ENCODE data around the gene NKTR.
"Not testable (repeated sequence)": the region's sequence is repeated elsewhere in the genome, so short reads cannot be mapped to it uniquely, and the experiment has no call there.

NKTR gene

GRCh38 chr3:42579346-42579745 is 21.1 kb upstream of the NKTR start:
- H3K27ac ChIP-seq (ENCODE audit: low read depth, low read length); H3K27me3 ChIP-seq (ENCODE audit: insufficient read depth, low read length); H2AFZ ChIP-seq (ENCODE audit: low read length, unreplicated experiment); H3K4me3 ChIP-seq (ENCODE audit: low read depth, low read length): not testable (repeated sequence)
- Histone ChIP-seq H3K79me2 (ENCODE audit: control insufficient read depth, insufficient read depth, low read length, unreplicated experiment) (peaks cover 58% of the 10 kb centered on the region), H3K36me3 (ENCODE audit: insufficient read depth, low read length) (peaks cover 34% of the 10 kb centered on the region), H3K4me1 (ENCODE audit: control insufficient read depth, insufficient read depth, low read length, unreplicated experiment) (peaks cover 24% of the 10 kb centered on the region)

DNA sequence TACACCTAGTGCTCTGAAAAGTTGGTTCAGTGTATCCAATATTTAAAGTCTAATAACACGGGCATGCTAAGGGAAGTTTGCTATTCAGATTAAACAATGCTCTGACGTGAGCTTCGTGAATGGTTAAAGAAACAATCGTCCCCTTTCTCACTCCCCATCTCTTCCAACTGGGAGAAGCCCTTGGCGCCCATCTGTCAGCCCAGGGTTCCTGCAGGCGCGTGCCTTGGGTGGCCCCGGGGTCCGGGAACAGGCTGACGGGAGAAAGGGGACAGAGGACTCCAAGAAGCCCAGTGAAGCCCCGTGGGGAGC is 19.1 kb upstream of the NKTR start:
- Histone ChIP-seq H3K4me3 (ENCODE audit: low read depth, low read length) (peak overlapping the region; percentile 91), H3K79me2 (ENCODE audit: control insufficient read depth, insufficient read depth, low read length, unreplicated experiment) (peaks cover 44% of the 10 kb centered on the region), H3K36me3 (ENCODE audit: insufficient read depth, low read length) (peaks cover 15% of the 10 kb centered on the region; the same call in 1 of the 2 replicates), H3K27me3 (ENCODE audit: insufficient read depth, low read length) (no peaks in the 10 kb centered on the region), H3K27ac (ENCODE audit: low read depth, low read length) (peak overlapping the region; percentile 75), H2AFZ (ENCODE audit: low read length, unreplicated experiment) (peak overlapping the region; percentile 72), H3K4me1 (ENCODE audit: control insufficient read depth, insufficient read depth, low read length, unreplicated experiment) (peaks cover 24% of the 10 kb centered on the region)

GRCh38 chr3:42581709-42582473 is 18.6 kb upstream of the NKTR start, which contains the start of gene SEC22C:
TSS of gene SEC22C (minus strand) at chr3:42581967. CDS start at chr3:42569046, 12,921 bp downstream.
- Histone ChIP-seq H3K27me3 (ENCODE audit: insufficient read depth, low read length) (no peaks in the 10 kb centered on the region), H2AFZ (ENCODE audit: low read length, unreplicated experiment) (peak within 1 kb of the TSS; percentile 82), H3K27ac (ENCODE audit: low read depth, low read length) (peak within 1 kb of the TSS; percentile 75), H3K4me3 (ENCODE audit: low read depth, low read length) (peak within 1 kb of the TSS; percentile 91), H3K4me1 (ENCODE audit: control insufficient read depth, insufficient read depth, low read length, unreplicated experiment) (peaks cover 24% of the 10 kb centered on the region), H3K36me3 (ENCODE audit: insufficient read depth, low read length) (0 out of 2 replicates have a peak, but pooled peaks cover 11% of the 10 kb centered on the region), H3K79me2 (ENCODE audit: control insufficient read depth, insufficient read depth, low read length, unreplicated experiment) (peaks cover 39% of the 10 kb centered on the region)

DNA sequence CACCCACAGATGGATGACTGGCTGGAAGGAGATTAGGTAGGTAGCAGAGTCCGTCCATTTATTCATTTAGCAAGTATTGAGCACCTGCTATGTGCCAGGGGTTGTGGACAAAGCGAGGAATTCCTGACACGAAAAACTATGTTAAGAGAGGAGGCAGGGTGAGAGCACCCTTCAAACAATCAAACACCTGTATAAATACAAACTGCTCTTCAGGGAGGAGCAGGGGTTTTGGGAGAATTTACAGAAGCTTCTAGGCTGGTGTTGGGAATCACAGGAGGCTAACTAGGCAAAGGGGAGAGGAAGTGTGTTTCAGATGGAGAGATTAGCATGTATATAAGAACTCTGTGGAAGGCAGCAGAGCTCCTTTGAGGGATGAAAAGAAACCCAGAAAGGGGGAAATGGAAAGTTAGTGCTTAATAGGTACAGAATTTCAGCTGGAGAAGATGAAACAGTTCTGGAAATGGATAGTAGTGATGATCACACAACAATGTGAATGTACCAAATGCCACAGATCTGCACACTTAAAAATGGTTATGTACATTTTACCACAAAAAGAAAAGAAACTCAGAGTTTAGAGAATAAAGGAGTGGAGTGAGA is 17.9 kb upstream of the NKTR start:
- no peaks in the 10 kb centered on the region for H3K27me3 ChIP-seq (ENCODE audit: insufficient read depth, low read length)
- peaks cover 24% of the 10 kb centered on the region for H3K4me1 ChIP-seq (ENCODE audit: control insufficient read depth, insufficient read depth, low read length, unreplicated experiment)
- peak overlapping the region; percentile 82 for H2AFZ ChIP-seq (ENCODE audit: low read length, unreplicated experiment)
- 0 out of 2 replicates have a peak, but pooled peaks cover 6% of the 10 kb centered on the region for H3K36me3 ChIP-seq (ENCODE audit: insufficient read depth, low read length)
- peak overlapping the region; percentile 91 for H3K4me3 ChIP-seq (ENCODE audit: low read depth, low read length)
- H3K79me2 ChIP-seq (ENCODE audit: control insufficient read depth, insufficient read depth, low read length, unreplicated experiment) = peaks cover 33% of the 10 kb centered on the region
- peak overlapping the region; percentile 75; the same call in 1 of the 2 replicates for H3K27ac ChIP-seq (ENCODE audit: low read depth, low read length)

DNA sequence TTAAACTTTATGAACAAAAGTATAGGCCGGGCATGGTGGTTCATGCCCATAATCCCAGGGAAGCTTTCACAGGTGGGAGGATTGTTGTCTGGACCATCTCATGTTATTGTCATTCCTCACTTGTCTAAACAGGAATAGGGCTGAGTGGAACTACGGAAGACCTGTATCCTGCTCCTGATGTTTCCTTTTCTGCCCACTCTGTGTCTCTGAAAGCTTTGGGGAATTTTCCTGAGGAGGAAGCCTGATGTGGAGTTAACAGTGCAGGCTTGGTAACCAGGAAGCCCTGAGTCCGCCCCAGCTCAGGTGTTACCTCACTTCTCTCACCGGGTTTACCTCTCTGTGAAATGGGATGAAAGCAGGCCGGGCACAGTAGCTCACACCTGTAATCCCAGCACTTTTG is 11.9 kb upstream of the NKTR start:
- peaks cover 5% of the 10 kb centered on the region; the same call in 1 of the 2 replicates for H3K36me3 ChIP-seq (ENCODE audit: insufficient read depth, low read length)

GRCh38 chr3:42589382-42590109 is 10.9 kb upstream of the NKTR start:
- H3K79me2 ChIP-seq (ENCODE audit: control insufficient read depth, insufficient read depth, low read length, unreplicated experiment) = peaks cover 20% of the 10 kb centered on the region
- H2AFZ ChIP-seq (ENCODE audit: low read length, unreplicated experiment) = peak overlapping the region; percentile 92
- H3K27me3 ChIP-seq (ENCODE audit: insufficient read depth, low read length) = no peaks in the 10 kb centered on the region
- H3K36me3 ChIP-seq (ENCODE audit: insufficient read depth, low read length) = peaks cover 14% of the 10 kb centered on the region
- H3K27ac ChIP-seq (ENCODE audit: low read depth, low read length) = no peak overlapping the region
- H3K4me1 ChIP-seq (ENCODE audit: control insufficient read depth, insufficient read depth, low read length, unreplicated experiment) = peaks cover 13% of the 10 kb centered on the region
- peak overlapping the region; percentile 84 for H3K4me3 ChIP-seq (ENCODE audit: low read depth, low read length)

More for the DNA sequence above, 11.9 kb upstream of the NKTR start:
- peaks cover 15% of the 10 kb centered on the region for H3K79me2 ChIP-seq (ENCODE audit: control insufficient read depth, insufficient read depth, low read length, unreplicated experiment)
- peaks cover 13% of the 10 kb centered on the region for H3K4me1 ChIP-seq (ENCODE audit: control insufficient read depth, insufficient read depth, low read length, unreplicated experiment)
- no peaks in the 10 kb centered on the region for H3K27me3 ChIP-seq (ENCODE audit: insufficient read depth, low read length)
- H3K27ac ChIP-seq (ENCODE audit: low read depth, low read length) = no peak overlapping the region
- H3K4me3 ChIP-seq (ENCODE audit: low read depth, low read length) = no peak overlapping the region
- no peak overlapping the region for H2AFZ ChIP-seq (ENCODE audit: low read length, unreplicated experiment)

DNA sequence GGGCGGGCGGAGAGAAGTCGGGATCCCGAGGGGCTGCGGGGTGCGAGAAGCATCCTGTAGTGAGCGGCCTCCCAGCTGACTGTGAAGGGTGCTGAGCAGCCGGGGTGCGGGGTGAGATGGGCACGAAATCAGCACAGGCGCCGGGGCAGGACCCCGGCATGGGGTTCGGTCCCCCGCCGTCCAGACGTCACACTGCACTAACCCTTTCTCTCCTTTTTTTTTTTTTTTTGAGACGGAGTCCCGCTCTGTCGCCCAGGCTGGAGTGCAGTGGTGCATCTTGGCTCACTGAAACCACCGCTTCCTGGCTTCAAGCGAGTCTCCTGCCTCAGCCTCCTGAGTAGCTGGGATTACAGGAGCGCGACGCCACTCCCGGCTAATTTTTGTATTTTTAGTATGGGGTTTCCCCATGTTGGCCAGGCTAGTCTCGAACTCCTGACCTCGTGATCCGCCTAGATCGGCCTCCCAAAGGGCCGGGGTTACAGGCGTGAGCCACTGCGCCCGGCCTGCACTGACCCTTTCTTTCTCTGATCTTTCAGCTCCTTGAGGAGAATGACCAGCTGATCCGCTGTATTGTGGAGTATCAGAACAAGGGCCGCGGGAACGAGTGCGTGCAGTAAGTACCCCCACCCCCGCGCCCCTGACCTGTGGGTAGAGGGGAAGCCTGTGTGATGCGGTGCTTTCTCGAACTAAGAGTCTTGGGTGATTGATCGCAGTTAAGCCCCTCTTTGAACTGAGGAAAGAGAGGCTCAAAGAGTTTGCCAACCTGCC is 9.3 kb upstream of the NKTR start:
- no peaks in the 10 kb centered on the region for H3K27me3 ChIP-seq (ENCODE audit: insufficient read depth, low read length)
- H3K27ac ChIP-seq (ENCODE audit: low read depth, low read length) = peak overlapping the region; percentile 16
- H3K79me2 ChIP-seq (ENCODE audit: control insufficient read depth, insufficient read depth, low read length, unreplicated experiment) = peaks cover 20% of the 10 kb centered on the region
- peaks cover 13% of the 10 kb centered on the region for H3K4me1 ChIP-seq (ENCODE audit: control insufficient read depth, insufficient read depth, low read length, unreplicated experiment)
- H3K4me3 ChIP-seq (ENCODE audit: low read depth, low read length) = peak overlapping the region; percentile 84
- peak overlapping the region; percentile 21 for H2AFZ ChIP-seq (ENCODE audit: low read length, unreplicated experiment)
- peaks cover 22% of the 10 kb centered on the region for H3K36me3 ChIP-seq (ENCODE audit: insufficient read depth, low read length)

- peak overlapping the region; percentile 16; the same call in 1 of the 2 replicates for H3K27ac ChIP-seq (ENCODE audit: low read depth, low read length)
- H3K4me3 ChIP-seq (ENCODE audit: low read depth, low read length) = peak overlapping the region; percentile 84
- peaks cover 13% of the 10 kb centered on the region for H3K4me1 ChIP-seq (ENCODE audit: control insufficient read depth, insufficient read depth, low read length, unreplicated experiment)
- H3K36me3 ChIP-seq (ENCODE audit: insufficient read depth, low read length) = peaks cover 22% of the 10 kb centered on the region
- H2AFZ ChIP-seq (ENCODE audit: low read length, unreplicated experiment) = peak overlapping the region; percentile 21
- no peaks in the 10 kb centered on the region for H3K27me3 ChIP-seq (ENCODE audit: insufficient read depth, low read length)
- peaks cover 20% of the 10 kb centered on the region for H3K79me2 ChIP-seq (ENCODE audit: control insufficient read depth, insufficient read depth, low read length, unreplicated experiment)
These were observed 8.7 kb upstream of the NKTR start for GRCh38 chr3:42591811-42592210.

- Histone ChIP-seq H3K79me2 (ENCODE audit: control insufficient read depth, insufficient read depth, low read length, unreplicated experiment) (peaks cover 22% of the 10 kb centered on the region), H3K4me3 (ENCODE audit: low read depth, low read length) (no peak overlapping the region), H3K27ac (ENCODE audit: low read depth, low read length) (no peak overlapping the region), H3K36me3 (ENCODE audit: insufficient read depth, low read length) (peaks cover 22% of the 10 kb centered on the region), H2AFZ (ENCODE audit: low read length, unreplicated experiment) (no peak overlapping the region), H3K4me1 (ENCODE audit: control insufficient read depth, insufficient read depth, low read length, unreplicated experiment) (peaks cover 13% of the 10 kb centered on the region), H3K27me3 (ENCODE audit: insufficient read depth, low read length) (no peaks in the 10 kb centered on the region)
These were observed 6.9 kb upstream of the NKTR start for GRCh38 chr3:42593635-42594034.

DNA sequence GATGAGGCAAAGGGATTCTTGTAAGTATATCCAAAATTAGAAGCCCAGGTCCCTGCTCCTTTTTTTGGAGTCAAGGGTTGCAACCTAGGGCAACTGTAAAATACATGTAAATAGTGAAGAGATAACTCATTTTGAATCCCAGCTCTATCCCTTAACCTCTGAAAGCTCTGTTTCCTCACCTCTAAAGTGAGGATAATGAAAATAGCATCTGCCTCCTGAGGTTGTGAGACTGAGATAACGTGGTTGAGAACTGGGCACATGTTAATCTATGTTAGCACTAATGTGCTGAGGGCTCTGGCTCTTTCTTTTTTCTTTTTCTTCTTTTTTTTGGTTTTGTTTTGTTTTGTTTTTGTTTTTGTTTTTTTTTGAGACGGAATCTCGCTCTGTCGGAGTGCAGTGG is 4.8 kb upstream of the NKTR start:
- Histone ChIP-seq H3K4me1 (ENCODE audit: control insufficient read depth, insufficient read depth, low read length, unreplicated experiment) (peaks cover 13% of the 10 kb centered on the region), H3K4me3 (ENCODE audit: low read depth, low read length) (no peak overlapping the region), H3K79me2 (ENCODE audit: control insufficient read depth, insufficient read depth, low read length, unreplicated experiment) (peaks cover 23% of the 10 kb centered on the region), H2AFZ (ENCODE audit: low read length, unreplicated experiment) (no peak overlapping the region), H3K27ac (ENCODE audit: low read depth, low read length) (no peak overlapping the region), H3K36me3 (ENCODE audit: insufficient read depth, low read length) (peaks cover 22% of the 10 kb centered on the region), H3K27me3 (ENCODE audit: insufficient read depth, low read length) (no peaks in the 10 kb centered on the region)

Measured in ACC112 (cell line).